SK-N-MC (cell line): ENCODE data around the gene IL4.
"Not testable (repeated sequence)": the region's sequence is repeated elsewhere in the genome, so short reads cannot be mapped to it uniquely, and the experiment has no call there.

Experiments used
- EZH2 ChIP-seq: fragments of 200-600 bp; sonication (generic); IDR thresholded peaks from one replicate; pipeline ENCODE4 v1.6.1; 2017; ENCODE audit warnings: antibody characterized with exemption
- FOXP2 ChIP-seq: optimal IDR thresholded peaks from 2 replicates; pipeline ENCODE3; 2011; ENCODE audit warnings: mild to moderate bottlenecking, moderate library complexity; ENCODE audit not compliant: insufficient read depth; ENCODE audit errors: extremely low read length, control extremely low read depth
- POLR2AphosphoS5 ChIP-seq: IDR thresholded peaks from 2 replicates; pipeline ENCODE4 v1.6.1; 2012; ENCODE audit warnings: mild to moderate bottlenecking, low read depth, low read length, borderline replicate concordance

GRCh38 chr5:132691755-132692631, 18.2 kb downstream of the IL4 start:
- not testable (repeated sequence) for TF ChIP-seq POLR2AphosphoS5, EZH2, FOXP2
